ENCODE measurements around the gene IGF2BP1. TPM values are rescaled to one million over a fixed set of nuclear protein-coding genes. Genes with fewer than 3 reads are reported as not detected.
"Not testable (repeated sequence)": the region's sequence is repeated elsewhere in the genome, so short reads cannot be mapped to it uniquely, and the experiment has no call there.

IGF2BP1 gene
- polyA plus RNA-seq, 1 donor: 30.7 TPM

GRCh38 chr17:49100601-49101000 is 103.4 kb downstream of the IGF2BP1 start:
- no peaks in the 10 kb centered on the region for H3K36me3 ChIP-seq (ENCODE audit: control insufficient read depth, insufficient read depth, low read length)
- H3K27me3 ChIP-seq (ENCODE audit: control insufficient read depth, insufficient read depth, low read length): no peaks in the 10 kb centered on the region
- no peaks in the 10 kb centered on the region for H3K9me3 ChIP-seq (ENCODE audit: control insufficient read depth, low read depth, low read length)
- DNase-seq: no peak
- no peak overlapping the region for H3K4me3 ChIP-seq (ENCODE audit: low read length)
- peaks cover 14% of the 10 kb centered on the region for H3K4me1 ChIP-seq (ENCODE audit: control insufficient read depth, insufficient read depth, low read length)
- no peak overlapping the region for H3K27ac ChIP-seq (ENCODE audit: low read length)

- DNase-seq: peak in 1 of 2 donors; percentile 58
- H3K36me3 ChIP-seq (ENCODE audit: control insufficient read depth, insufficient read depth, low read length): no peaks in the 10 kb centered on the region
- H3K4me3 ChIP-seq (ENCODE audit: low read length): no peak overlapping the region
- H3K27me3 ChIP-seq (ENCODE audit: control insufficient read depth, insufficient read depth, low read length): no peaks in the 10 kb centered on the region
- H3K9me3 ChIP-seq (ENCODE audit: control insufficient read depth, low read depth, low read length): no peaks in the 10 kb centered on the region
- WGBS (ENCODE audit: insufficient coverage, low lambda C conversion rate): no CpG with 5 or more reads among the region's 4 CpGs
- H3K27ac ChIP-seq (ENCODE audit: low read length): no peak overlapping the region
- H3K4me1 ChIP-seq (ENCODE audit: control insufficient read depth, insufficient read depth, low read length): peaks cover 18% of the 10 kb centered on the region
Observed at GRCh38 chr17:49101054-49101534, 103.9 kb downstream of the IGF2BP1 start.

GRCh38 chr17:49103360-49103759 is 106.2 kb downstream of the IGF2BP1 start:
- not testable (repeated sequence) for DNase-seq; H3K9me3 ChIP-seq (ENCODE audit: control insufficient read depth, low read depth, low read length); H3K4me3 ChIP-seq (ENCODE audit: low read length); H3K27me3 ChIP-seq (ENCODE audit: control insufficient read depth, insufficient read depth, low read length); H3K36me3 ChIP-seq (ENCODE audit: control insufficient read depth, insufficient read depth, low read length); H3K27ac ChIP-seq (ENCODE audit: low read length)
- no CpG with 5 or more reads among the region's 14 CpGs for WGBS (ENCODE audit: insufficient coverage, low lambda C conversion rate)
- H3K4me1 ChIP-seq (ENCODE audit: control insufficient read depth, insufficient read depth, low read length): peaks cover 31% of the 10 kb centered on the region

- Histone ChIP-seq H3K9me3 (ENCODE audit: control insufficient read depth, low read depth, low read length) (no peaks in the 10 kb centered on the region), H3K4me3 (ENCODE audit: low read length) (no peak overlapping the region), H3K36me3 (ENCODE audit: control insufficient read depth, insufficient read depth, low read length) (no peaks in the 10 kb centered on the region), H3K27me3 (ENCODE audit: control insufficient read depth, insufficient read depth, low read length) (no peaks in the 10 kb centered on the region), H3K4me1 (ENCODE audit: control insufficient read depth, insufficient read depth, low read length) (peaks cover 31% of the 10 kb centered on the region), H3K27ac (ENCODE audit: low read length) (no peak overlapping the region)
- DNase-seq: no peak
- 100% methylated on average over 1 of the region's 8 CpGs for WGBS (ENCODE audit: insufficient coverage, low lambda C conversion rate)
Observed at GRCh38 chr17:49104511-49105074, 107.4 kb downstream of the IGF2BP1 start.

Other genes with a start within 250 kb of the IGF2BP1 start
- gene TTLL6, start 180.2 kb upstream of the IGF2BP1 start, polyA plus RNA-seq: 3.1 TPM
- 159 TPM for gene CALCOCO2, start 166.3 kb upstream of the IGF2BP1 start, polyA plus RNA-seq
- gene ATP5MC1, start 104.6 kb upstream of the IGF2BP1 start, polyA plus RNA-seq: 200 TPM
- 75.5 TPM for gene UBE2Z, start 89.0 kb upstream of the IGF2BP1 start, polyA plus RNA-seq
- 103 TPM for gene SNF8, start 52.5 kb upstream of the IGF2BP1 start, polyA plus RNA-seq
- gene GIP, start 28.8 kb upstream of the IGF2BP1 start, polyA plus RNA-seq: 98.8 TPM
- 2.6 TPM for gene B4GALNT2, start 135.4 kb downstream of the IGF2BP1 start, polyA plus RNA-seq
- gene GNGT2, start 213.2 kb downstream of the IGF2BP1 start, polyA plus RNA-seq: 4.2 TPM
- gene ABI3, start 213.3 kb downstream of the IGF2BP1 start, polyA plus RNA-seq: 9.3 TPM
- gene PHOSPHO1, start 233.4 kb downstream of the IGF2BP1 start, polyA plus RNA-seq: 2.3 TPM